Measurements from ENCODE around the gene HS3ST4. TPM values are rescaled to one million over a fixed set of nuclear protein-coding genes. Genes with fewer than 3 reads are reported as not detected.

Gene HS3ST4
- total and polyA plus RNA-seq, 2 of the 8 experiments (the other 6 are each of a cell fraction or from before 2014, with no cell fraction given): 1.9 to 3.3 TPM

- Histone ChIP-seq H3K18ac (ENCODE audit: extremely low read depth, low read length) (no peak overlapping the region), H4K8ac (ENCODE audit: extremely low read depth, insufficient read depth, low read length) (no peak overlapping the region), H3K4me2 (ENCODE audit: insufficient read depth in 1 of 2, low read depth in 2 of 2, low read length in 2 of 2) (no peak overlapping the region), H2BK12ac (ENCODE audit: low read depth, low read length) (no peak overlapping the region), H3K14ac (ENCODE audit: insufficient read length) (no peak overlapping the region), H2BK5ac (ENCODE audit: low read depth, low read length) (no peak overlapping the region), H3K4ac (replicated peaks; ENCODE audit: insufficient read length, low read depth, low read length) (no peak overlapping the region), H3K9me3 (ENCODE audit: insufficient read depth in 2 of 2, low read depth in 1 of 2, low read length in 1 of 2) (no peaks in the 10 kb centered on the region), H3K4me3 (ENCODE audit: extremely low read depth in 1 of 4, insufficient read depth in 2 of 4, low read depth in 3 of 4, low read length in 4 of 4) (no peak overlapping the region), H3K79me2 (ENCODE audit: control insufficient read depth in 1 of 2, insufficient read depth in 2 of 2, low read length in 2 of 2) (no peaks in the 10 kb centered on the region; a peak in 1 of 4 replicates), H3K23me2 (ENCODE audit: low read depth, low read length) (no peaks in the 10 kb centered on the region), H2BK120ac (replicated peaks; ENCODE audit: low read depth, low read length) (no peak overlapping the region), H4K20me1 (replicated peaks in 1 of 2; ENCODE audit: control insufficient read depth in 1 of 2, insufficient read depth in 2 of 2, low read length in 2 of 2) (peaks cover 1 to 2% of the 10 kb centered on the region in 2 experiments), H3K27me3 (replicated peaks in 1 of 4; ENCODE audit: control insufficient read depth in 3 of 4, extremely low read depth in 1 of 4, insufficient read depth in 3 of 4, low read length in 3 of 4) (no peaks in the 10 kb centered on the region), H3K36me3 (ENCODE audit: control insufficient read depth in 2 of 4, insufficient read depth in 4 of 4, low read length in 3 of 4) (no peaks in the 10 kb centered on the region), H4K91ac (replicated peaks; ENCODE audit: insufficient read length, low read length) (no peak overlapping the region), H3K27ac (ENCODE audit: low read depth, low read length) (no peak overlapping the region), H2BK15ac (ENCODE audit: low read length) (no peak overlapping the region), H3K4me1 (replicated peaks in 1 of 4; ENCODE audit: control insufficient read depth in 3 of 4, insufficient read depth in 4 of 4, low read length in 3 of 4) (peaks cover 0 to 2% (median 0%) of the 10 kb centered on the region in 4 experiments; a peak in 1 of 7 replicates), H2BK20ac (ENCODE audit: low read length) (no peak overlapping the region), H2AK5ac (ENCODE audit: low read depth, low read length) (no peak overlapping the region), H2AFZ (ENCODE audit: low read length) (no peak overlapping the region), H3K56ac (replicated peaks; ENCODE audit: insufficient read length, low read depth, low read length) (no peak overlapping the region), H4K5ac (ENCODE audit: insufficient read length, low read depth, low read length) (no peak overlapping the region), H3K79me1 (ENCODE audit: low read depth, low read length) (no peaks in the 10 kb centered on the region), H3K23ac (ENCODE audit: insufficient read length) (no peak overlapping the region), H3K9ac (replicated peaks in 1 of 4; ENCODE audit: extremely low read depth in 1 of 4, low read depth in 3 of 4, low read length in 3 of 4) (no peak overlapping the region)
- FAIRE-seq: no peak
- TF ChIP-seq EZH2 (IDR thresholded peaks at IDR 0.05; ENCODE audit: low read depth, low read length, severe bottlenecking): no peak
- TF ChIP-seq JUND (IDR thresholded peaks at IDR 0.05; ENCODE audit: low read length): no peak
- no peak for TF ChIP-seq RAD21 (IDR thresholded peaks at IDR 0.05 in 1 of 2, conservative IDR thresholded peaks at IDR 0.05 in 1 of 2; ENCODE audit: low read depth in 2 of 2, low read length in 2 of 2)
- TF ChIP-seq ATF3 (IDR thresholded peaks at IDR 0.05; ENCODE audit: insufficient read depth, low read depth, low read length): no peak
- TF ChIP-seq SUZ12 (IDR thresholded peaks at IDR 0.05; ENCODE audit: low read length): no peak
- no peak for TF ChIP-seq NANOG (IDR thresholded peaks at IDR 0.05; ENCODE audit: insufficient read depth, low read depth, low read length, poor library complexity, severe bottlenecking)
- TF ChIP-seq BRCA1 (IDR thresholded peaks at IDR 0.05; ENCODE audit: low read depth, low read length): no peak
- TF ChIP-seq SP4 (IDR thresholded peaks at IDR 0.05; ENCODE audit: low read length): no peak
- TF ChIP-seq KDM5A (IDR thresholded peaks at IDR 0.05; ENCODE audit: low read length): no peak
- TF ChIP-seq GTF2F1 (IDR thresholded peaks at IDR 0.05; ENCODE audit: borderline replicate concordance, low read depth, low read length): no peak
- no peak for TF ChIP-seq USF2 (IDR thresholded peaks at IDR 0.05; ENCODE audit: low read length)
- no peak for TF ChIP-seq CHD2 (IDR thresholded peaks at IDR 0.05; ENCODE audit: low read length)
- 93% methylated on average over 6 of the region's 6 CpGs; no CpG with 5 or more reads in 1 of the 2 experiments for WGBS, 2 experiments (ENCODE audit: extremely low coverage in 1 of 2, insufficient coverage in 1 of 2, insufficient read length in 1 of 2, insufficient replicate concordance in 2 of 2, low coverage in 1 of 2, low lambda C conversion rate in 2 of 2, missing lambda C conversion rate in 1 of 2)
- no peak for DNase-seq (ENCODE audit: low read depth in 1 of 2, low spot score in 2 of 2)
- ChIA-PET CTCF (ENCODE audit: partially characterized antibody) (interaction anchor here (1.1 kb wide), 1 partner anchor 67 kb away, joined by 5 read pairs; no protein-coding TSS in a partner anchor), POLR2A (ENCODE audit: partially characterized antibody) (no interaction called here)
Measured at GRCh38 chr16:25700547-25700946, 8.8 kb downstream of the HS3ST4 start.
